NCI-H446 treated with DMSO at 0.1 percent for 48 hours (cell line): ENCODE results near the gene OR2M7.
"Not testable (repeated sequence)": the region's sequence is repeated elsewhere in the genome, so short reads cannot be mapped to it uniquely, and the experiment has no call there.

Experiments used
- DNase-seq: peaks from one replicate; lab custom pipeline; 2025; lab: John Stamatoyannopoulos, UW

Gene OR2M7

DNA sequence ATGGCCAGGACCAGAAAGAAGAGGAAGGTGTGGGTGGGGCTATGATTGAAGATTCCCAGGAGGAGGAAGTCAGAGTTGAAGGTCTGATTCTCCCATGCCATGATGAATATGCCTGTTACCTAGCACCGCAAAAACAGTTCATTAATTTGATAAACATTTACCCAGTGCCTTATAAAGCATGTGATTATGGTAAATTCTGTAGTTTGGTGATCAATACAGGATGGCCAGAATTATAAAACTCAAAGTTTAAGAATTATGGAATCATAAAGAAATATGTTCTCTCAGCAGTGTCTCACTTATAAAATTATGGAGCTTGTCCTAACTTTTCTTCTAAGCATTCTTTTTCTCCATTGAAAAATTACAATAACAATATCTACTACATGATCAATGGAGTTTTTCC lies at the start of gene OR2M7:
OR2M7 (minus strand) TSS at position 101 of the 400 bp plus-strand sequence; CDS start at position 101, 0 bp downstream.
- DNase-seq: no peak

DNA sequence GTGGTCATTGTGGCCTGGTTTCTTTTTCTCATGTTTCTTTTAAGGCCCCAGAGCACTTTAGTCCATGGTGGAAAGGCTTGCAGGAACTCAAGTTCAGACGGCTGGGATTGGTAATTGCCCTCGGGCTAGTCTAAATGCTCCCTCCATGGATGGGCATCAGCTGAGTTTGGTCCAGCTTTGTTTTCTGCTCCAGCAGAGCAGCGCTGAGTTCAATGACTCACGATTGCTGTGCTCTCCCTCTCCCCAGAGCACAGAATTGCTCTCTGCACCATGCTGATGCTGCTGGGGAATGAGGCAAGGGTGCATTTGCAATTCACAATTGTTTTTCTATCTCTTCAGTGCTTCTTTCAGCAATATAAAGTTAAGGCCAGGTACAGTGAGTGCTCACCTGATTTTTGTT lies 49.4 kb upstream of the OR2M7 start:
- DNase-seq: no peak

DNA sequence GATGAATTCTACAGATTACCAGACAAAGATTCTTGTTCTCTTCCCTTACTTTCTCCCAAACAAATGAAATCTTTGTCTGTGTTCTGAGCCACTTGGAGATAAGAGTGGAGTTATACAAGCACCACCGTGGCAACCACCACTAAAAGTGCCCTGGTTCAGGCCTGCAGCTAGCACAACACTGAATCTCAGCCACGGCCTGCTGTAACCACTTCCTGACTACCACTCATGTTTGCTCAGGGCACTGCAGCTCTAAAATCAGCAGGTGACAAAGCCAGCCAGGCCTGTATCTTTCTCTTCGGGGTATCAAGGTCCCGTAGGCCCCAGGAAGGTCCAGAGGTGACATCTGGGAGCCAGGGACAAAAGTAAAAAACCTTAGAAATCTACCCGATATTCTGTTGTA lies 48.0 kb upstream of the OR2M7 start:
- DNase-seq: no peak

- no peak for DNase-seq
Measured at GRCh38 chr1:248366609-248367008, 42.2 kb upstream of the OR2M7 start.

DNA sequence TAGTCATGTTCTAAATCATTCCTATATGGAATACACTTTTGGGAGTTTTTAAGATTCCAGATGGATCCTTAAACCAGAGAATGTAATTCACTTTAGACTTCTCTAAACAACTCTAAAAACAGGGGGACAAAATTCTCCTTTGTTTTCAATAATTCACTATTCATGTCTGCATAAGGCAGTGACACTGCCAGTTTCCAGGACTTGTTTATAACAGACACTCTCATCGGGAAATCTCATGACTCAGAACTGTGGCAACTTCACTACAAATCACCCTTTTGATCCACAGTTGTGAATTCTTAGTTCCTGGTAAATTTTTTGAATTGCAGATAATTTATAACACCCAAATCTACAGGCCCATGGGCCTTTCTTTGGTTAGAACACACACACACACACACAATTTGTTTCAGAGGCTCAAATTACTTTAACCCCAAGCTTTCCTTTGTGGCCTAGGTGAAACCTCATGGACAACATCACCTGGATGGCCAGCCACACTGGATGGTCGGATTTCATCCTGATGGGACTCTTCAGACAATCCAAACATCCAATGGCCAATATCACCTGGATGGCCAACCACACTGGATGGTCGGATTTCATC lies 36.9 kb upstream of the OR2M7 start, which contains the start of gene OR2T4:
OR2T4 (plus strand) TSS at position 545 of the 595 bp plus-strand sequence; CDS start at position 545, 0 bp downstream.
- DNase-seq: no peak

- DNase-seq: no peak
Measured at GRCh38 chr1:248359415-248359814, 35.0 kb upstream of the OR2M7 start.

GRCh38 chr1:248348475-248348874 lies 24.1 kb upstream of the OR2M7 start, which contains the start of gene OR14C36:
Gene OR14C36, plus strand, starts transcription at chr1:248348775. Its CDS starts 0 bp downstream, at chr1:248348775.
- DNase-seq: no peak

GRCh38 chr1:248343451-248343850 lies 19.1 kb upstream of the OR2M7 start:
- DNase-seq: no peak

GRCh38 chr1:248316796-248317195 lies 7.6 kb downstream of the OR2M7 start:
- DNase-seq: no peak

GRCh38 chr1:248306740-248307139 lies 17.6 kb downstream of the OR2M7 start:
- not testable (repeated sequence) for DNase-seq

- no peak for DNase-seq
Measured at GRCh38 chr1:248306103-248306502, 18.3 kb downstream of the OR2M7 start.

DNA sequence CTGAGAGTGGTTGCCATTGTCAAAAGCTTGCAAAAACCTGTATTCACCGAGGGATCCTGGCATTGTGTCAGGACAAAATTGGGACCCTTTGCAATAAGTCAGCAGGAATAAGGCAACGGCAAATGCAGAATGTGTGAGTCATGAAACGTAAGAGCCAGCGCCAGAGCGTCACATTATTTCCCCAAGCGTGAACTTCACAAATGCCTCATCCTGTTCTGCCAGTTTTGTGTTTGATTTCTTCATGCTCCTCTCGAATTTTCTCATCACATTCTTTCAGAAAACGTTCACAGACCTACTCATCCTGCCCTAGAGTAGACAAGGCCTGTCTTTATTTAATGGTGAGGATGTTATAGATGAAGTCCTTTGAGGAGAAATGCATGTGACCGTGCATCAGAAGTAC lies 18.7 kb downstream of the OR2M7 start:
- not testable (repeated sequence) for DNase-seq

GRCh38 chr1:248303324-248303723 lies 21.0 kb downstream of the OR2M7 start, which contains the start of gene OR2T12:
Gene OR2T12, minus strand, starts transcription at chr1:248303424. Its CDS starts 7,846 bp downstream, at chr1:248295578.
- DNase-seq: no peak

GRCh38 chr1:248288391-248288790 lies 36.0 kb downstream of the OR2M7 start:
- no peak for DNase-seq

- no peak for DNase-seq
Measured at GRCh38 chr1:248277876-248278275, 46.5 kb downstream of the OR2M7 start, which contains the start of gene OR2T33. Gene OR2T33, minus strand, starts transcription at chr1:248277976. Its CDS starts 4,162 bp downstream, at chr1:248273814.
